ENCODE data around the gene DEFB131A.
"Not testable (repeated sequence)": the region's sequence is repeated elsewhere in the genome, so short reads cannot be mapped to it uniquely, and the experiment has no call there.

The DEFB131A gene

DNA sequence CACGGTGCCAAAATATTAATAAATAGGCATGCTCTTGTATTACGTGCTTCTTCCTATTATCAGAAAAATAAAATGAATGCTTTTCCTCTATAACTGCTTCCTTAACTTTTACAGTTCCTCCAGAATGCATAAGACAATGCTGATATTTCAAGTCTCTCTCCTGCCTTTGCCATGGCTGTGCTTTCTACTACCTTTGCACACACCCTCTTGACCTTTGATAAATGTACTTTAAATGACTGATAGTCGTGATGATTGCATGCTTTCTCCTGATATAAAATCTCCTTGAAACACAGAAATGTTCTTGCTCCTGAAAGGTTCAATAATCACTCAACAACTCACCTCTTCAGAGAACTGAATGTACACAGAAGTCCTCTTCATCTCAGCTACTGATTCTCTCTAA lies at the start of gene DEFB131A:
TSS of gene DEFB131A (plus strand) at position 301 of the 400 bp plus-strand sequence. CDS start 120 bp downstream, outside the sequence.
- in situ Hi-C loops (cut with HindIII; ENCODE audit: low sequenced_read_pairs) = not testable (repeated sequence)

DNA sequence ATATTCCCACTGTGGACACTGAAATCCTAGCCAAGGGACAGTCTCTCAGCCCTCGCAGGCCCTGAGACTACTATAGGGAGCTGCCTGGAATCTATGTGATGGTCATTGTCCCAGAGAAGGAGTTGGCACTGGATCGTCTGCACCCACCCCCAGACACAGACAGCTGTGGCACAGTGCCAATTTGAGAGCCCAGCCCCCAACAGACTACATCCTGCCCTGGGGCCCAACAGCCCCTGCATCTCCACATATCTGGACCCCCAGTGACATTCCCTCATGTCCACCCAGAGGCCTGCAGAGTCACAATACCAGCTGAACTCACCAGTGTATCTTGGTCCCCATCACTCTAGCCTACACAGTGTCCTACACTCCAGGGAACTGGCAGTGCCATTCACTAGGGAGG lies 38.4 kb upstream of the DEFB131A start:
- in situ Hi-C loops (cut with HindIII; ENCODE audit: low sequenced_read_pairs) = not testable (repeated sequence)

DNA sequence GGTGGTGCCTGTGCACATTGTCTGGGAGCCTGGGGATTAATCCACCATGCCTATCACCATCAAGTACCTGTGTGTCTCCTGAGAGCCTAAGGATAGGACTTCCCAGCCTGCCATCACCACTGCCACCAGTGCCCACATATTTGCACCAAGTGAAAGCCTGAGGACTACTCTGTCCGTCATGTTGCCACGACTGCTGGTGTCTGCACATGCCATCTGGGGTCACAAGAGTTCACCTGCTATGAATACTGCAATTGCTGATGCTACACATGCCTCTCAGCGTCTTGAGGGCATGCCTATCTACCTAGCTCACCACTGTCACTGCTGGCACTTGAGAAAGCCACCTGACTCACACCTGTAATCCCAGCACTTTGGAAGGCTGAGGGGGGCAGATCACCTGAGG lies 37.7 kb upstream of the DEFB131A start:
- in situ Hi-C loops (cut with HindIII; ENCODE audit: low sequenced_read_pairs) = not testable (repeated sequence)

- in situ Hi-C loops (cut with HindIII; ENCODE audit: low sequenced_read_pairs) = no loop called here
Observed at GRCh38 chr4:9409793-9410192, 34.4 kb upstream of the DEFB131A start.

- in situ Hi-C loops (cut with HindIII; ENCODE audit: low sequenced_read_pairs) = not testable (repeated sequence)
Observed at GRCh38 chr4:9421884-9422455, 22.2 kb upstream of the DEFB131A start.

GRCh38 chr4:9425916-9426315 lies 18.3 kb upstream of the DEFB131A start:
- in situ Hi-C loops (cut with HindIII; ENCODE audit: low sequenced_read_pairs) = not testable (repeated sequence)

DNA sequence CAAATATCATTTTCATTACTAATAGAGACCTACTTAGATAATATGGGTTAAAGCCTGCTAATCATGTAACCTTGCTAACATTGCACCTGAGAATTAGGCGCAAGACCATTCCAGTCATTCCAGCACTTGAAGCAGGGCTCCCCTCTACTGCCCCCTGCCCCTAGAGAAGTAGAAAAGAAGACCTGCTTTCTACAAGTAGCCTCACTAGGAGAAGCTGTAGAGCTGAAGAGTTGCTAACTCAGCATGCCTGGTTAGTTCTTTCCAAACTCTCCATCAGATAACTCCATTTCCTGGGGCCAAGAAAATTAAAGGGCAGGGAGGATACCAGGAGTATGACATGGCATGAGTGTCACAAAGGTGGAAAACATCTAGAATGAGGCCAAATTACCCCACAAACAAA lies 14.2 kb upstream of the DEFB131A start:
- in situ Hi-C loops (cut with HindIII; ENCODE audit: low sequenced_read_pairs) = not testable (repeated sequence)

- in situ Hi-C loops (cut with HindIII; ENCODE audit: low sequenced_read_pairs) = not testable (repeated sequence)
Observed at GRCh38 chr4:9433320-9433719, 10.9 kb upstream of the DEFB131A start.

DNA sequence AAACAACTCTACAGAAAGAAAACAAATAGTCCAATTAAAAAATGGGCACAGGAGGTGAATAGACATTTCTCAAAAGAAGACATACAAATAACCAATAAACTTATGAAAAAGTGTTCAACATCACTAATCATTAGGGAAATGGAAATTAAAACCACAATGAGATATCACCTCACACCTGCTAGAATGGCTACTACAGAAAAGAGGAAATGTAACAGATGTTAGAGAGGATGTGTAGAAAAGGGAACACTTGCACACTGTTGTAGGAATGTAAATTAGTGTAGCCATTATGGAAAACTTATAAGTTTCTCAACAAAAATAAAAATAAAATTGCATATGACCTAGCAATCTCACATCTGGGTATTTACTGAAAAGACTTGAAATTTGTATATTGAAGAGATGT lies 7.5 kb upstream of the DEFB131A start:
- in situ Hi-C loops (cut with HindIII; ENCODE audit: low sequenced_read_pairs) = not testable (repeated sequence)

DNA sequence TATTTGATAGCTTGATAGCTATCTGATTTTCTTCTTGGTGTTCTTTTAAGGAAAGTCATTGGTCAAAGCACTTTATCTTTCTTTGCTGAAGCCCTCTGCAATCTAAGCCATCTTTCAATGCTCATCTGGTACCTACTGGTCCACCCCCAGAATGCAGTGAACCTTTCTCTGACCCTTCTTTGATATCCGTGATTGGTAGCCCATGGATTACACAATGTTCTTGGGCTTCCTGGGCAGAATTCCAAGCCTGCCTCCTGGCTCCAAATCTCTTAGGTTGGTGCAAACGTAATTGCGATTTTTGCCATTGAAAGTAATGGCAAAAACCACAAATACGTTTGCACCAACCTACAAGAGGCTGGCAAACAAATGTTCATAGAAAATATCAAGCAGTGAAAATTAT lies 1.9 kb upstream of the DEFB131A start:
- in situ Hi-C loops (cut with HindIII; ENCODE audit: low sequenced_read_pairs) = not testable (repeated sequence)

DNA sequence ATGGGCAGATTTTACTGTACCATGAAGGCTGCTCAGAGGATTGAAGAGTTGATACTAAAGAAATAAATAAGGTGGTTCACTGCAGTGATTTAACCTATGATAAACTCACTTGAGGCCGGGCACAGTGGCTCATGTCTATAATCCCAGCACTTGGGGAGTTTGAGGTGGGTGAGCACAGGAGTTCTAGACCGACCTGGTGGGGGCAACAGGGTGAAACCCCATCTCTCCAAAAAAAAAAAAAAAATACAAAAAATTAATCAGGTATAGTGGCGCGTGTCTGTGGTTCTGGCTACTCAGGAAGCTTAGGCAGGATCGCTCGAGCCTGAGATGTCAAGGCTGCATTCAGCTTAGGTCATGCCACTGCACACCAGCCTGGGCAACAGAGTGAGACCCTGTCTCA lies 467 bp downstream of the DEFB131A start:
- in situ Hi-C loops (cut with HindIII; ENCODE audit: low sequenced_read_pairs) = not testable (repeated sequence)

- in situ Hi-C loops (cut with HindIII; ENCODE audit: low sequenced_read_pairs) = not testable (repeated sequence)
Observed at GRCh38 chr4:9452251-9452650, 8.0 kb downstream of the DEFB131A start.

DNA sequence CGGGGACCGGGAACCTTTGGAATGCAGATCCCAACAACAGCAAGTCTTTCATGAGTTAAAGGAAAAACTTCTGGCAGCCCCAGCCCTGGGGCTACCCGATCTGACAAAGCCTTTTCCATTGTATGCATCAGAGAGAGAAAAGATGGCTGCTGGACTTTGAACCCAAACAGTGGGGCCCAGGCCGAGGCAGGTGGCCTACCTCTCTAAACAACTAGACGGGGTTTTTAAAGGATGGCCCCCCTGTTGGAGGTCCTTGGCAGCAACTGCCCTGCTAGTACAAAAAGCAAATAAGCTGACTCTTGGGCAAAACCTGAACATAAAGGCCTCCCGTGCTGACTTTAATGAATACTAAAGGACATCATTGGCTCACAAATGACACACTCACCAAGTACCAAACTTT lies 10.1 kb downstream of the DEFB131A start:
- in situ Hi-C loops (cut with HindIII; ENCODE audit: low sequenced_read_pairs) = not testable (repeated sequence)

DNA sequence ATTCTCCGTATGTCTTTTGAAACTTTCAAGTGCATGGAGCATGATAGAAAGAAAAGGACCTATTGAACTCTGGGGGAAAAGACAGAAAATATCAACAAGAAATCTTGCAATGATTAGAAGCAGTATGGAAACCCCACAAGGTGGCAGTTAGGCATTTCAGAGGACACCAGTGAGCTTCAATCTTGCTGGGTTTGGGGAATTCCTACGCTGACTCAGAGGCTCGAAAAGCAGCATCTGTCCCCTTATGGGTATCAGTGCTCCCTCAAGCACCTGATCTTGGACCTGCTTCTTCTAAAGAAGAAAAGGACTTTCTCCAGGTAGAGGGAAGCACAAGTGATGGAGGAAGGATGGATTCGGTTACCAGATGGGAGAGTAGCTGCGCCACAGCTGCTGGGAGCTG lies 10.8 kb downstream of the DEFB131A start:
- in situ Hi-C loops (cut with HindIII; ENCODE audit: low sequenced_read_pairs) = not testable (repeated sequence)

GRCh38 chr4:9479466-9479865 lies 35.3 kb downstream of the DEFB131A start:
- in situ Hi-C loops (cut with HindIII; ENCODE audit: low sequenced_read_pairs) = not testable (repeated sequence)

DNA sequence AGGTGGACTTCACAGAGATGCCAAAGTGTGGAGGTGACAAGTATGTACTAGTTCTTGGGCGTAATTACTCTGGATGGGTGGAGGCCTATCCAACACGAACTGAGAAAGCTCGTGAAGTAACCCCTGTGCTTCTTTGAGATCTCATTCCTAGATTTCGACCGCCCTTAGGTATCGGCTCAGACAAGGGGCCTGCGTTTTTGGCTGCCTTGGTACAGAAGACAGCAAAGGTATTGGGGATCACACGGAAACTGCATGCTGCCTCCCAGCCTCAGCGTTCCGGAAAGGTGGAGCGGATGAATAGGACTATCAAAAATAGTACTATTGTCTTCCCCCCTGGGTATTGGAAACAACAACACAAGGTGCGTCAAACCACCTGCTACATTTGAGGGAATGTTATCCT lies 35.9 kb downstream of the DEFB131A start:
- in situ Hi-C loops (cut with HindIII; ENCODE audit: low sequenced_read_pairs) = not testable (repeated sequence)

GRCh38 chr4:9482871-9483270 lies 38.7 kb downstream of the DEFB131A start:
- in situ Hi-C loops (cut with HindIII; ENCODE audit: low sequenced_read_pairs) = not testable (repeated sequence)

DNA sequence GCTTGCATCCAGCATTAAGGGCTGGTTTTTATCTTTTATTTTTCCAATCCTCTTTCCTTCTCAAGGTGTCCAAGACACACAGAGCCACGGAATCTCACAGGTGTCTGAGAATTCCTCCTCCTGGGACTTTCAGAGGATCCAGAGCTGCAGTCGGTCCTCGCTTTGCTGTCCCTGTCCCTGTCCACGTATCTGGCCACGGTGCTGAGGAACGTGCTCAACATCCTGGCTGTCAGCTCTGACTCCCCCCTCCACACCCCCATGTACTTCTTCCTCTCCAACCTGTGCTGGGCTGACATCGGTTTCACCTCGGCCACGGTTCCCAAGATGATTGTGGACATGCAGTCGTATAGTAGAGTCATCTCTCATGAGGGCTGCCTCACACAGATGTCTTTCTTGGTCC lies 39.5 kb downstream of the DEFB131A start:
- in situ Hi-C loops (cut with HindIII; ENCODE audit: low sequenced_read_pairs) = not testable (repeated sequence)

DNA sequence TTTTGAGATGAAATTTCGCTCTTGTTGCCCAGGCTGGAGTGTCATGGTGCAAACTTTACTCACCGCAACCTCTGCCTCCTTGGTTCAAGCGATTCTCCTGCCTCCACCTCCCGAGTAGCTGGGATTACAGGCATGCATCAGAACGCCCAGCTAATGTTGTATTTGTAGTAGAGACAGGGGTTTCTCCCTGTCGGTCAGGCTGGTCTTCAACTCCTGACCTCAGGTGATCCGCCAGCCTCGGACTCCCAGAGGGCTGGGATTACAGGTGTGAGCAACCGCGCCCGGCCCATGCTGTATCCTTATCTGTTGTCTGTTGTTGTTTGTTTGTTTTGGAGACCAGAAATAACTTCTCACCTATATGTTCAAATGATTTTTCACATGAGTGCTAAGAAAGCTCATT lies 42.7 kb downstream of the DEFB131A start:
- in situ Hi-C loops (cut with HindIII; ENCODE audit: low sequenced_read_pairs) = not testable (repeated sequence)

DNA sequence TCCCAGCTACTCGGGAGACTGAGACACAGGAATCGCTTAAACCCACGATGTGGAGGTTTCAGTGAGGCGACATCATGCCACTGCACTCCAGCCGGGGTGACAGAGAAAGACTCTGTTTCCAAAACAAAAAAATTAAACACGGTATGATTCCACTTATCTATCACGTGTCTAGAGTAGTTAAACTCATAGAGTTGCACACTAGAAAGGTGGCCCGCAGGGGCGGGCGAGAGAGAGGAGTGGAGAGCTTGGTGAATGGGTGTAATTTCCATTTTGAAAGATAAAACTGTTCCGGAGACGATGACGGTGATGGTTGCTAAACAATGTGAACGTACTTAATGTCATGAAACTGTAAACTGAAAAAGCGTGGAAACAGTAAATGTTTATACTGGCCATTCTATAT lies 44.6 kb downstream of the DEFB131A start:
- in situ Hi-C loops (cut with HindIII; ENCODE audit: low sequenced_read_pairs) = not testable (repeated sequence)

GRCh38 chr4:9490496-9490895 lies 46.3 kb downstream of the DEFB131A start:
- in situ Hi-C loops (cut with HindIII; ENCODE audit: low sequenced_read_pairs) = not testable (repeated sequence)

DNA sequence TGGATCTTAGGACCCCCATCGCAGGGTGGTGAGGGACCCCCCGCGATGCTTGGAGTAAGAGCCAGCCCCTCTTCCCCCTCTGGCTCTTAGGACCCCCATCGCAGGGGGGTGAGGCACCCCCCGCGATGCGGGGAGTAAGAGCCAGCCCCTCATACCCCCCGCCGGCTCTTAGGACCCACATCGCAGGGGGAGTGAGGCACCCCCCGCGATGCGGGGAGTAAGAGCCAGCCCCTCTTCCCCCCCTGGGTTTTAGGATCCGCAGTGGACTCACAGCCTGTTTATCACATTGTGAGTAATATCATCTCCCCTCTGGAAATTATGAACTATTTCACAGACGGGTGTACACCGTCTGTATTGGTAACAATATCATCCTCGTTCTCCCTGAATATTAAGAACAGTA lies 46.8 kb downstream of the DEFB131A start:
- in situ Hi-C loops (cut with HindIII; ENCODE audit: low sequenced_read_pairs) = not testable (repeated sequence)

- in situ Hi-C loops (cut with HindIII; ENCODE audit: low sequenced_read_pairs) = not testable (repeated sequence)
Observed at GRCh38 chr4:9493589-9493988, 49.4 kb downstream of the DEFB131A start.

Data from DLD1 (cell line).